Measurements from ENCODE around the gene ACSS1. TPM values are rescaled to one million over a fixed set of nuclear protein-coding genes. Genes with fewer than 3 reads are reported as not detected.

Gene ACSS1
- total RNA-seq, 4 donors from 2014 or later = 33.7 to 42.3 (median 38.4) TPM

- TF ChIP-seq CTCF (IDR thresholded peaks at IDR 0.05) (no peak), POLR2A (IDR thresholded peaks at IDR 0.05) (no peak)
- no peak for DNase-seq (ENCODE audit: low spot score in 2 of 2)
- intact Hi-C loops (cut with DNase I; ENCODE audit: low total_unique reads) = no loop called here
- no peak overlapping the region for H3K4me3 ChIP-seq (ENCODE audit: low read depth, poor library complexity, severe bottlenecking)
- 53 to 77% methylated on average over 4 to 6 of the region's 6 CpGs for WGBS, 2 donors
Measured at GRCh38 chr20:25038591-25039015, 19.3 kb downstream of the ACSS1 start.

GRCh38 chr20:25038103-25038410 lies 19.9 kb downstream of the ACSS1 start:
- TF ChIP-seq CTCF (IDR thresholded peaks at IDR 0.05) (no peak), POLR2A (IDR thresholded peaks at IDR 0.05) (no peak)
- WGBS, 2 donors = 51 to 72% methylated on average over 3 of the region's 3 CpGs
- intact Hi-C loops (cut with DNase I; ENCODE audit: low total_unique reads) = no loop called here
- DNase-seq (ENCODE audit: low spot score in 2 of 2) = no peak
- no peak overlapping the region for H3K4me3 ChIP-seq (ENCODE audit: low read depth, poor library complexity, severe bottlenecking)

- intact Hi-C loops (cut with DNase I; ENCODE audit: low total_unique reads) = no loop called here
- DNase-seq (ENCODE audit: low spot score in 2 of 2) = no peak
- TF ChIP-seq CTCF (IDR thresholded peaks at IDR 0.05) (no peak), POLR2A (IDR thresholded peaks at IDR 0.05) (no peak)
- no peak overlapping the region for H3K4me3 ChIP-seq (ENCODE audit: low read depth, poor library complexity, severe bottlenecking)
- WGBS, 2 donors = 58 to 69% methylated on average over 15 of the region's 15 CpGs
Measured at GRCh38 chr20:25037288-25038102, 20.4 kb downstream of the ACSS1 start.

- WGBS, 2 donors = 35 to 43% methylated on average over 7 of the region's 7 CpGs
- no peak for DNase-seq (ENCODE audit: low spot score in 2 of 2)
- intact Hi-C loops (cut with DNase I; ENCODE audit: low total_unique reads) = no loop called here
- no peak overlapping the region for H3K4me3 ChIP-seq (ENCODE audit: low read depth, poor library complexity, severe bottlenecking)
- no peak for TF ChIP-seq POLR2A (IDR thresholded peaks at IDR 0.05)
- no peak for TF ChIP-seq CTCF (IDR thresholded peaks at IDR 0.05)
Measured at GRCh38 chr20:25036331-25036936, 21.5 kb downstream of the ACSS1 start.

GRCh38 chr20:25035921-25036320 lies 22.0 kb downstream of the ACSS1 start:
- no peak overlapping the region for H3K4me3 ChIP-seq (ENCODE audit: low read depth, poor library complexity, severe bottlenecking)
- WGBS, 2 donors = 45 to 59% methylated on average over 4 of the region's 4 CpGs
- TF ChIP-seq POLR2A (IDR thresholded peaks at IDR 0.05) (no peak), CTCF (IDR thresholded peaks at IDR 0.05) (no peak)
- intact Hi-C loops (cut with DNase I; ENCODE audit: low total_unique reads) = no loop called here
- no peak for DNase-seq (ENCODE audit: low spot score in 2 of 2)
